IMR-90 (cell line): ENCODE measurements around the gene KRTAP20-2. TPM values are rescaled to one million over a fixed set of nuclear protein-coding genes. Genes with fewer than 3 reads are reported as not detected.

Experiments used
- ATAC-seq: fragments of 200-7000 bp; cut with Tn5 transposase; 2 replicates; pipeline ENCODE4 v1.9.1; 2020; ENCODE audit warnings: low read depth, mild to moderate bottlenecking, moderate library complexity
- BruUV-seq: library from RNA; stranded (reverse); fragments of 400-500 nt; replicated peaks from 2 replicates; lab custom pipeline; 2021; lab: Mats Ljungman, UMichigan
- CTCF ChIA-PET: fragments of 300-600 bp; formaldehyde crosslinking; extraction: SDS; loops from one replicate; lab custom pipeline; 2021; ENCODE audit warnings: antibody characterized with exemption; lab: Yijun Ruan, JAX
- POLR2A ChIA-PET: fragments of 300-600 bp; sonication (Branson Sonifier 250); formaldehyde crosslinking; loops from one replicate; lab custom pipeline; 2022; ENCODE audit warnings: antibody characterized with exemption; ENCODE audit not compliant: unreplicated experiment; lab: Charles Lee
- DNase-seq: peaks from one replicate; pipeline ENCODE4 v3.0.0; 2013
- H2AFZ ChIP-seq: replicated peaks from 2 replicates; pipeline ENCODE3; 2013; ENCODE audit warnings: low read length, mild to moderate bottlenecking; ENCODE audit not compliant: poor library complexity
- H2AK5ac ChIP-seq: 2 replicates; pipeline ENCODE4 v1.6.1; 2013; ENCODE audit warnings: low read depth, low read length, inconsistent platforms
- H2AK9ac ChIP-seq: replicated peaks from 2 replicates; pipeline ENCODE3; 2013; ENCODE audit warnings: mild to moderate bottlenecking, low read depth, low read length, moderate library complexity; ENCODE audit not compliant: poor library complexity
- H2BK120ac ChIP-seq: 2 replicates; pipeline ENCODE4 v1.6.1; 2013; ENCODE audit warnings: low read depth, low read length, inconsistent platforms
- H2BK15ac ChIP-seq: 3 replicates; pipeline ENCODE4 v1.6.1; 2013; ENCODE audit warnings: low read depth, low read length, inconsistent platforms
- H2BK20ac ChIP-seq: 2 replicates; pipeline ENCODE4 v1.6.1; 2013; ENCODE audit warnings: low read depth, mild to moderate bottlenecking, inconsistent platforms, low read length, moderate library complexity
- H2BK5ac ChIP-seq: 2 replicates; pipeline ENCODE4 v1.6.1; 2013; ENCODE audit warnings: mild to moderate bottlenecking, low read depth, low read length, inconsistent platforms; ENCODE audit not compliant: poor library complexity, severe bottlenecking
- H3K14ac ChIP-seq: replicated peaks from 2 replicates; pipeline ENCODE4 v1.6.1; 2013; ENCODE audit warnings: low read depth, low read length, inconsistent platforms
- H3K18ac ChIP-seq: 2 replicates; pipeline ENCODE4 v1.6.1; 2013; ENCODE audit warnings: low read depth, low read length, control low read depth
- H3K23ac ChIP-seq: 2 replicates; pipeline ENCODE4 v1.6.1; 2013; ENCODE audit warnings: low read depth, low read length, inconsistent platforms
- H3K27ac ChIP-seq: 2 replicates; pipeline ENCODE4 v1.5.1; 2013; ENCODE audit warnings: mild to moderate bottlenecking, control low read depth, low read length; ENCODE audit not compliant: insufficient read depth
- H3K27me3 ChIP-seq: 2 replicates; pipeline ENCODE4 v1.6.1; 2013; ENCODE audit warnings: low read length; ENCODE audit not compliant: control insufficient read depth, insufficient read depth
- H3K36me3 ChIP-seq: 2 replicates; pipeline ENCODE4 v1.6.1; 2013; ENCODE audit warnings: low read length, mixed read lengths; ENCODE audit not compliant: control insufficient read depth, insufficient read depth
- H3K4ac ChIP-seq: 2 replicates; pipeline ENCODE4 v1.6.1; 2013; ENCODE audit warnings: low read depth, low read length, inconsistent platforms
- H3K4me1 ChIP-seq: 2 replicates; pipeline ENCODE4 v1.6.1; 2013; ENCODE audit warnings: low read length, mixed read lengths; ENCODE audit not compliant: control insufficient read depth, insufficient read depth
- H3K4me2 ChIP-seq: 2 replicates; pipeline ENCODE4 v1.6.1; 2013; ENCODE audit warnings: low read depth, mild to moderate bottlenecking, control low read depth, low read length, moderate library complexity
- H3K4me3 ChIP-seq: 2 replicates; pipeline ENCODE4 v1.5.1; 2013; ENCODE audit warnings: low read depth, mild to moderate bottlenecking, control low read depth, low read length, moderate library complexity; ENCODE audit not compliant: insufficient read depth
- H3K56ac ChIP-seq: 2 replicates; pipeline ENCODE4 v1.6.1; 2013; ENCODE audit warnings: low read length, inconsistent platforms; ENCODE audit not compliant: insufficient read depth; ENCODE audit errors: extremely low read depth
- H3K79me1 ChIP-seq, 2 experiments: 2 replicates each; pipeline ENCODE4 v1.6.1; 2013; ENCODE audit warnings: low read length in 2 of 2, inconsistent platforms in 1 of 2, low read depth in 1 of 2
- H3K9ac ChIP-seq: 2 replicates; pipeline ENCODE4 v1.6.1; 2013; ENCODE audit warnings: low read depth, low read length, control low read depth
- H3K9me1 ChIP-seq: 2 replicates; pipeline ENCODE4 v1.6.1; 2013; ENCODE audit warnings: low read length, inconsistent platforms; ENCODE audit not compliant: insufficient read depth
- H3K9me3 ChIP-seq: 2 replicates; pipeline ENCODE4 v1.6.1; 2013; ENCODE audit warnings: low read length; ENCODE audit not compliant: control insufficient read depth, insufficient read depth
- H4K20me1 ChIP-seq: 2 replicates; pipeline ENCODE4 v1.6.1; 2013; ENCODE audit warnings: low read length, inconsistent platforms; ENCODE audit not compliant: insufficient read depth
- H4K5ac ChIP-seq: 2 replicates; pipeline ENCODE4 v1.6.1; 2013; ENCODE audit warnings: mild to moderate bottlenecking, low read depth, low read length, control low read depth
- H4K8ac ChIP-seq, 2 experiments: 2 replicates each; pipeline ENCODE4 v1.6.1; 2013; ENCODE audit warnings: low read depth in 2 of 2, low read length in 2 of 2, control low read depth in 1 of 2, inconsistent platforms in 1 of 2
- H4K91ac ChIP-seq: 2 replicates; pipeline ENCODE4 v1.6.1; 2013; ENCODE audit warnings: low read depth, low read length, inconsistent platforms; ENCODE audit not compliant: insufficient read depth
- CTCF ChIP-seq: conservative IDR thresholded peaks from 2 replicates; pipeline ENCODE4 v1.5.1; 2012; ENCODE audit warnings: mild to moderate bottlenecking, low read depth, low read length, improper control_type of control experiment
- ELK1 ChIP-seq: fragments of 150-350 bp; IDR thresholded peaks from 2 replicates; pipeline ENCODE4 v1.6.1; 2016; ENCODE audit warnings: low read depth, mild to moderate bottlenecking, low read length, moderate library complexity, borderline replicate concordance
- FOS ChIP-seq: fragments of 150-350 bp; IDR thresholded peaks from 2 replicates; pipeline ENCODE4 v1.6.1; 2016; ENCODE audit warnings: low read depth, low read length
- MXI1 ChIP-seq: IDR thresholded peaks from 2 replicates; pipeline ENCODE4 v1.6.1; 2012; ENCODE audit warnings: low read depth, mild to moderate bottlenecking, low read length, moderate library complexity, borderline replicate concordance
- NFE2L2 ChIP-seq: fragments of 150-350 bp; IDR thresholded peaks from 2 replicates; pipeline ENCODE4 v1.6.1; 2016; ENCODE audit warnings: low read depth, mild to moderate bottlenecking, low read length
- POLR2A ChIP-seq: IDR thresholded peaks from 2 replicates; pipeline ENCODE4 v1.6.1; 2012; ENCODE audit warnings: mild to moderate bottlenecking, low read depth, low read length
- USF2 ChIP-seq: fragments of 150-350 bp; IDR thresholded peaks from 2 replicates; pipeline ENCODE4 v1.6.1; 2017; ENCODE audit warnings: mild to moderate bottlenecking, antibody characterized with exemption, low read length, low read depth
- WGBS, 2 experiments: methylation state at CpG; one replicate each; pipeline versions ENCODE4 v1.1.5 to v1.1.7; 2013; ENCODE audit warnings: missing lambda C conversion rate in 2 of 2; ENCODE audit not compliant: insufficient read length in 1 of 2; ENCODE audit errors: extremely low coverage in 2 of 2; 5-methylcytosine and 5-hydroxymethylcytosine counted together
- dilution Hi-C: fragments of 300-500 bp; cut with HindIII; formaldehyde crosslinking; loops from one replicate; pipeline ENCODE4 v1.14.3; 2018; ENCODE audit warnings: low sequenced_read_pairs; ENCODE audit not compliant: unreplicated experiment
- in situ Hi-C: fragments of 300-500 bp; cut with MboI; formaldehyde crosslinking; loops from 3 replicates; pipeline ENCODE4 v1.14.3; 2019; ENCODE audit warnings: low sequenced_read_pairs, inconsistent platforms, mixed read lengths
- intact Hi-C: fragments of 100-400 bp; cut with micrococcal nuclease; formaldehyde crosslinking; loops from 2 replicates; pipeline ENCODE4 v1.10.0; 2022
- polyA plus RNA-seq, 3 experiments: library from polyadenylated mRNA; depleted of rRNA; stranded (reverse); fragments of >200 nt; gene quantifications; 2 replicates each; pipeline ENCODE4 v1.2.3, GENCODE V29; 2012; ENCODE audit warnings: low replicate concordance in 1 of 3
- total RNA-seq: library from RNA; depleted of rRNA; stranded (reverse); fragments of >200 nt; gene quantifications from 2 replicates; pipeline ENCODE4 v1.2.3, GENCODE V29; 2012

The KRTAP20-2 gene
- total and polyA plus RNA-seq, 2 of the 4 experiments (the other 2 are of a cell fraction): not detected

GRCh38 chr21:30674312-30674711 is 39.3 kb downstream of the KRTAP20-2 start:
- H3K4me1 ChIP-seq: no peaks in the 10 kb centered on the region
- no peak overlapping the region for H2BK120ac ChIP-seq
- no peaks in the 10 kb centered on the region for H4K20me1 ChIP-seq
- no peak overlapping the region for H3K4me2 ChIP-seq
- POLR2A ChIA-PET: no interaction called here
- no peak overlapping the region for H2AFZ ChIP-seq
- no CpG with 5 or more reads among the region's 1 CpG for WGBS, 2 experiments
- no peak for ATAC-seq
- H3K27me3 ChIP-seq: no peaks in the 10 kb centered on the region
- no peak overlapping the region for H3K4me3 ChIP-seq
- DNase-seq: no peak
- dilution Hi-C loops (no loop called here), in situ Hi-C loops (no loop called here), intact Hi-C loops (no loop called here)
- no peak overlapping the region for H2BK20ac ChIP-seq
- H3K56ac ChIP-seq: no peak overlapping the region
- CTCF ChIA-PET: no interaction called here
- TF ChIP-seq FOS: no peak
- TF ChIP-seq NFE2L2: no peak
- TF ChIP-seq CTCF: no peak
- no peak for TF ChIP-seq USF2
- TF ChIP-seq ELK1: no peak
- no peak for TF ChIP-seq MXI1
- no peak for TF ChIP-seq POLR2A
- no peak overlapping the region for H2BK15ac ChIP-seq
- H4K91ac ChIP-seq: no peak overlapping the region
- H3K27ac ChIP-seq: no peak overlapping the region
- no peak overlapping the region for H3K14ac ChIP-seq
- no peak overlapping the region for H2AK9ac ChIP-seq
- BruUV-seq: no TSS peak
- H3K79me1 ChIP-seq: no peaks in the 10 kb centered on the region
- H3K4ac ChIP-seq: no peak overlapping the region
- no peak overlapping the region for H2AK5ac ChIP-seq
- no peak overlapping the region for H3K18ac ChIP-seq
- H2BK5ac ChIP-seq: no peak overlapping the region
- H3K9me1 ChIP-seq: no peaks in the 10 kb centered on the region
- no peak overlapping the region for H4K5ac ChIP-seq
- no peaks in the 10 kb centered on the region for H3K36me3 ChIP-seq
- H3K9ac ChIP-seq: no peak overlapping the region
- no peak overlapping the region for H3K23ac ChIP-seq
- peaks cover 12% of the 10 kb centered on the region for H3K9me3 ChIP-seq
- H4K8ac ChIP-seq: no peak overlapping the region
